ENCODE data around the gene BARHL1.

The BARHL1 gene

GRCh38 chr9:132626285-132626684 lies 43.9 kb downstream of the BARHL1 start:
- H3K4me2 ChIP-seq (ENCODE audit: low read length), result no peak overlapping the region
- no peak overlapping the region for H3K9ac ChIP-seq (ENCODE audit: low read length)
- no peak overlapping the region for H2AFZ ChIP-seq (ENCODE audit: low read depth, low read length)
- no peak overlapping the region for H3K27ac ChIP-seq (ENCODE audit: low read length)
- no peaks in the 10 kb centered on the region for H3K27me3 ChIP-seq (ENCODE audit: low read depth, low read length)
- H3K36me3 ChIP-seq (replicated peaks; ENCODE audit: low read depth, low read length), result peaks cover 43% of the 10 kb centered on the region
- H3K9me3 ChIP-seq (ENCODE audit: insufficient read depth, low read length), result no peaks in the 10 kb centered on the region
- H4K20me1 ChIP-seq (ENCODE audit: insufficient read depth, low read length), result no peaks in the 10 kb centered on the region
- no peaks in the 10 kb centered on the region for H3K4me1 ChIP-seq (ENCODE audit: low read length)
- no peak for TF ChIP-seq EZH2phosphoT487 (IDR thresholded peaks at IDR 0.05; ENCODE audit: low read depth)
- TF ChIP-seq, protein P1, sequence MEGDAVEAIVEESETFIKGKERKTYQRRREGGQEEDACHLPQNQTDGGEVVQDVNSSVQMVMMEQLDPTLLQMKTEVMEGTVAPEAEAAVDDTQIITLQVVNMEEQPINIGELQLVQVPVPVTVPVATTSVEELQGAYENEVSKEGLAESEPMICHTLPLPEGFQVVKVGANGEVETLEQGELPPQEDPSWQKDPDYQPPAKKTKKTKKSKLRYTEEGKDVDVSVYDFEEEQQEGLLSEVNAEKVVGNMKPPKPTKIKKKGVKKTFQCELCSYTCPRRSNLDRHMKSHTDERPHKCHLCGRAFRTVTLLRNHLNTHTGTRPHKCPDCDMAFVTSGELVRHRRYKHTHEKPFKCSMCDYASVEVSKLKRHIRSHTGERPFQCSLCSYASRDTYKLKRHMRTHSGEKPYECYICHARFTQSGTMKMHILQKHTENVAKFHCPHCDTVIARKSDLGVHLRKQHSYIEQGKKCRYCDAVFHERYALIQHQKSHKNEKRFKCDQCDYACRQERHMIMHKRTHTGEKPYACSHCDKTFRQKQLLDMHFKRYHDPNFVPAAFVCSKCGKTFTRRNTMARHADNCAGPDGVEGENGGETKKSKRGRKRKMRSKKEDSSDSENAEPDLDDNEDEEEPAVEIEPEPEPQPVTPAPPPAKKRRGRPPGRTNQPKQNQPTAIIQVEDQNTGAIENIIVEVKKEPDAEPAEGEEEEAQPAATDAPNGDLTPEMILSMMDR (IDR thresholded peaks at IDR 0.05; ENCODE audit: low read depth, low read length), result no peak
- H3K79me2 ChIP-seq (ENCODE audit: low read length), result no peaks in the 10 kb centered on the region
- H3K4me3 ChIP-seq (ENCODE audit: low read length), result no peak overlapping the region

DNA sequence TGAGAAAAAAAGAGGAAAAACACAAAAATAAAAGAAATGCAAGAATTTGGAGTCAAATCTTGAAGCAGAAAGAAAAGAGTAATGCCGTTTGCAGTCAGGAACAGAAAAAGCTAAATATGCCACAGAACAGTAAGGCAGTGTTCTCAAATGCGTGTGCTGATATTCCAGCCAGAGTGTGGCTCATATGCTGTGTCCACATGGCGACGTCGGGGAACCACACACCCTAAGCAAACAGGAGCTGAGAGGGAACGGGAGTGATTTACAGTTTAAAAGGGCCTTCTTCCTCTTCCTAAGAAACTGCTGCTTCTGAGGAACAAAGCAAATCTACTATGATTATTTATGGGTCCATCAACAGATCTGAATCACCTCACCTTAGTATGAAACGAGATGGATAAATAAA lies 44.7 kb downstream of the BARHL1 start:
- Histone ChIP-seq H3K4me2 (ENCODE audit: low read length) (no peak overlapping the region), H3K27me3 (ENCODE audit: low read depth, low read length) (no peaks in the 10 kb centered on the region), H3K4me3 (ENCODE audit: low read length) (no peak overlapping the region), H3K9me3 (ENCODE audit: insufficient read depth, low read length) (no peaks in the 10 kb centered on the region), H3K79me2 (ENCODE audit: low read length) (no peaks in the 10 kb centered on the region), H3K9ac (ENCODE audit: low read length) (no peak overlapping the region), H3K36me3 (replicated peaks; ENCODE audit: low read depth, low read length) (peaks cover 48% of the 10 kb centered on the region), H3K4me1 (ENCODE audit: low read length) (no peaks in the 10 kb centered on the region), H4K20me1 (ENCODE audit: insufficient read depth, low read length) (no peaks in the 10 kb centered on the region), H3K27ac (ENCODE audit: low read length) (no peak overlapping the region), H2AFZ (ENCODE audit: low read depth, low read length) (no peak overlapping the region)
- TF ChIP-seq, protein P1 (IDR thresholded peaks at IDR 0.05; ENCODE audit: low read depth, low read length), result no peak
- no peak for TF ChIP-seq EZH2phosphoT487 (IDR thresholded peaks at IDR 0.05; ENCODE audit: low read depth)

DNA sequence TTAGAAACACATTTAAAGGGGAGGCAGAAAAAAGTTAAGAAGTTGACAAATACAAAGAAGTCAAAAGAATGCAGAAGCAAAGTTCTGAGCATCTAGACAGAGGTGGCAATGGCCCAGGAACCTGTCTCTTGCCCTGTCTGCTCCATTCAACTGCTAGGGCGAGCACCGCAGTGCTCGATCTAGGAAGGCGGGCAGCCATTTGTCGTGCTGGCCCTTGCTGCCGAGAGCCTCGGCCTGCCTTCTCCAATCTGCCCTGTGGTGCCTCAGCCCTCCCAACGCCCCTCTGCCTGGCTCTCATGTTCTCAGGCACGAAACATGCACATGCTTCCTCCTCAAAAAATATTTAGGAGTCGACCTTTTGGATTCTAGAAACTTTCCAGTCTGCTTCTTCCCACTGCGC lies 45.2 kb downstream of the BARHL1 start:
- H3K36me3 ChIP-seq (replicated peaks; ENCODE audit: low read depth, low read length), result peaks cover 48% of the 10 kb centered on the region
- H3K27me3 ChIP-seq (ENCODE audit: low read depth, low read length), result no peaks in the 10 kb centered on the region
- no peak overlapping the region for H3K4me3 ChIP-seq (ENCODE audit: low read length)
- H3K4me1 ChIP-seq (ENCODE audit: low read length), result no peaks in the 10 kb centered on the region
- no peak overlapping the region for H3K4me2 ChIP-seq (ENCODE audit: low read length)
- no peaks in the 10 kb centered on the region for H3K79me2 ChIP-seq (ENCODE audit: low read length)
- no peak for TF ChIP-seq EZH2phosphoT487 (IDR thresholded peaks at IDR 0.05; ENCODE audit: low read depth)
- TF ChIP-seq, protein P1 (IDR thresholded peaks at IDR 0.05; ENCODE audit: low read depth, low read length), result no peak
- no peaks in the 10 kb centered on the region for H4K20me1 ChIP-seq (ENCODE audit: insufficient read depth, low read length)
- H3K27ac ChIP-seq (ENCODE audit: low read length), result no peak overlapping the region
- no peak overlapping the region for H3K9ac ChIP-seq (ENCODE audit: low read length)
- no peaks in the 10 kb centered on the region for H3K9me3 ChIP-seq (ENCODE audit: insufficient read depth, low read length)
- no peak overlapping the region for H2AFZ ChIP-seq (ENCODE audit: low read depth, low read length)

DNA sequence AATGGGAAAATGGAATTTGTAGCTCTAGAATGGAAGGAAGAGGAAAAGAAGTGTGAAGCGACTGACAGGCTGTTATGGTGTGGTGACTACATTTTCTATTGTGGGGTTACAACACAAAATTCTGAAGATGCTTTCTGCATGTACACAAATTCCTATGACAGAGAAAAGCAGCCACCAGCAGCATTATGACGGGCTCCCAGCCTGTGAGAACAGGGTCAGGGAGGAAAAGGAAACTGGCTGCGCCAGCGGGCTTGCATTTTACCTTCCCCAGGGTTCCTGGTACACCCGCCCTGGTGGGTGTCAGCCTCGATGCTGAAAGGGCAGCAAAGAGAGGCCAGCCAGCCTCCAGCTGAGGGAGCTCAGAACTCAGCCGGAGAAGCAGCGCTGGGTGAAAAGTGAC lies 46.3 kb downstream of the BARHL1 start:
- peaks cover 48% of the 10 kb centered on the region for H3K36me3 ChIP-seq (replicated peaks; ENCODE audit: low read depth, low read length)
- H3K9ac ChIP-seq (ENCODE audit: low read length), result no peak overlapping the region
- TF ChIP-seq, protein P1 (IDR thresholded peaks at IDR 0.05; ENCODE audit: low read depth, low read length), result no peak
- TF ChIP-seq EZH2phosphoT487 (IDR thresholded peaks at IDR 0.05; ENCODE audit: low read depth), result no peak

More for the DNA sequence above, 46.3 kb downstream of the BARHL1 start:
- Histone ChIP-seq H2AFZ (ENCODE audit: low read depth, low read length) (no peak overlapping the region), H3K27me3 (ENCODE audit: low read depth, low read length) (no peaks in the 10 kb centered on the region), H3K9me3 (ENCODE audit: insufficient read depth, low read length) (no peaks in the 10 kb centered on the region), H3K27ac (ENCODE audit: low read length) (no peak overlapping the region), H3K4me1 (ENCODE audit: low read length) (no peaks in the 10 kb centered on the region), H3K4me2 (ENCODE audit: low read length) (no peak overlapping the region), H3K4me3 (ENCODE audit: low read length) (no peak overlapping the region), H3K79me2 (ENCODE audit: low read length) (no peaks in the 10 kb centered on the region), H4K20me1 (ENCODE audit: insufficient read depth, low read length) (no peaks in the 10 kb centered on the region)
